ELF-1 (cell line): Measurements from ENCODE around the gene TMEM232.
A peak's percentile ranks its signal among the peaks of the same experiment; 100 is the strongest.

Experiments
- DNase-seq: peaks from one replicate; pipeline ENCODE4 v3.0.0-alpha.2; 2016; ENCODE audit warnings: low read depth, low spot score

Gene TMEM232

DNA sequence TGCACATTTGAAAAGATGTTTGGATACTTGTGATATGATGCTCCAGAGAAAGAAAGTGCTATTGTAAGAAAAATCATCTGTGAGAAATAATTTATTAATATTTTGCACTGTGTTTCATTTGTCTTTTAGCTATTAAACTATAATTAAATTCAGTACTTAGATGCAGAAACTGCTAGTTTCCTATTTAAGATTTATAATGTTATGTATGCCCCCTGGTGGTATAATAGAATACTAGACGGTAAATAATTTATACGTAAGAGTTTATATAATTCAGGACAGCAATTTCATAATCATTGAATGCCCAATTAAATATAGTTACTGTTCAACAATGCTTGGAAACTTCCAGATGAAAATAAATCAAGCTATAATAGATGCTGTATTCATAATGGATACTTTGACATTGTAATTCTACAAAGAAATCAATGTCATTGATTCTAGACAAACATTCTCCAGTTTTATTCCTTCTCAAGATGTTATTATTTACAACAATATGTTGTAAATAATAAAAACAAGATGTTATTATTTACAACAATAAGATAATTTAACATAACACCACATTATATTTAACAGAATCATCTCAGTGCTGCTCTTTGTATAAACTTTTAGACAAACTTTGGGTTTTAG, 101.0 kb downstream of the TMEM232 start:
- DNase-seq, result no peak

DNA sequence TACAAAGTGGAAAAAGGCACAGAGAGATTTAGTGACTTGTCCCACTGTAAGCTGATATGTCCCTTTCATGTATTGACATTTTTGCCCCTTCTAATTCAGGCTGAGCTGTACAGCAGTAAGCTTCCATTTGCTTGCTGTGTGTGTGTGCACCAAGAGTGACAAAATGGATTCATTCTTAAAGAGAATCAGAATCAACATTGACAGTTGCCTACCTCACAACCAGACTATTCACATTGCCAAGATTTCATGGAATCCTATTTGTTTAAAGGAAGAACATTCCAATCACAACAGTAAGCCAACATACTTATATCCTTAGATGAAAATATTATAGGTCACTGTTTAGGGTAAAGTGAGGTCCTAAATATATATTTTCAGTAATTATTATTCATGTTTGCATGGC, 102.6 kb downstream of the TMEM232 start:
- DNase-seq, result no peak

DNA sequence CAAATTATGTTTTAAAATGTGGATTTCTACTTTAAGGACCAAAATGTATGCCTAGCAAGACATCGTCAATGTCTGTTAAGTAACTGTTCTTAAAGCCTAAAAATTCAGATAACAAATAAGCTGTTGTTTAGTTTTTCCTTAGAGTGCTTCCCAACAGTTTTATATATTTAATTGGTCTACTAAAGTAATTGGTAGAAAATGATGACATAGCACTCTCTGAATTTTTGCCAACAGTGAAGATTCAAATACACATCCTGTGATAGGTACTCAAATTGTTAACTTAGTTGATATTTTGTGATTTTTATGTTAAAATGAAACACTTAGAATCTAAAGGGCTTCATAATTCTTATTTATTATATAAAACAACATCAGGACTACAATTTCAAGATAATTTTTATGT, 107.5 kb downstream of the TMEM232 start:
- no peak for DNase-seq

DNA sequence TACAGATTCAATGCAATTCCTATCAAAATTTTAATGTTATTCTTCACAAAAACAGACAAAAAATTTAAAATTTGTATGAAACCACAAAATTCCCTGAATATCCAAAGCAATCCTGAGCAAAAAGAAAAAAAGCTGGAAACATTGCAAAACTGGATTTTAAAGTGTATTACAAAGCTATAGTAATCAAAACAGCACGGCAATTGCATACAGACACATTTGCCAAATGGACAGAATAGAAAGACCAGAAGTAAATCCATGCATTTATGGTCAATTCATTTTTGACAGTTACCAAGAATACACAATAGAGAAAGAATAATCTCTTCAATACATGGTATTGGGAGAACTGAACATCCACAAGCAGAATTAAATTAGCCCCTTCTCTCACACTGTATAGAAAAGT, 110.5 kb downstream of the TMEM232 start:
- DNase-seq, result no peak

DNA sequence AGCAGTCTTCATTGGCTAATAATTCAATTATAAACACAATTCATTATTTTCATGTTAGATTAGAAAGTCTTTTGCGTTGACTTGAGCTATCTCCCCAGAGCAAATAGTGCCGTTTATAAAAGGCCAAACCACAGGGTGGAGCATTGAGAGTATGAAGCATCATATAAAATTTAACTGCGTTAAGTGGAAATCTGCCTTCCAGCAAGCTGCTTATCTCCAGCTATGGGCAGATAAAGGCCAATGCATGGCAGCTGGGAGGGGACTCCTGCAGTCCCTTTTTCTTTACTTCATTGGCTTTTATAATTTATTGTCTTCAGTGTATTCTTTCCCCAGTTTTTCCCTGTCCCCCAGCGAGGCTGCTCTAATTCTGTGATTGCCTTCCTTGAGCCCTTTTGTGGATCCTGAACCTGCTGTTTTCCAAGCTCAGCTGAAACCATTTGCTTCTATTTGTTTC, 113.7 kb downstream of the TMEM232 start:
- no peak for DNase-seq

DNA sequence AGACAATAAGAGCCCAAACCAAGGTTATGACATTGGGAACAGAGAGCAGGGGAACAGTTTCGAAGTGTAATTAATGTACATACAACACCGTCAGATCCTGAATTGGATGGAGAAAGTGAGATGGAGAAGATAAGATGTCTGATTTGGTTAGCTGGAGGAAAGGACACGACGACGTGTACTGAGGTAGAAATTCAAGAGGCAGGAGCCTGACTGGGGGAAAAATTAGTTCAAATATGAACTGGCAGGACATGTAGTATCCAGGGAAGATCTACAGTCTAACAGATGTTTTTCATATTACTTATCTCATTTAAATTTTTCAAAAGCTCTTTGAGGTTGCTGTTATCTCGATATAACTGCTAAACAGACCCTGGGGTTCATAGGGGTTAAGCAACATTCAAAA, 114.7 kb downstream of the TMEM232 start:
- no peak for DNase-seq

DNA sequence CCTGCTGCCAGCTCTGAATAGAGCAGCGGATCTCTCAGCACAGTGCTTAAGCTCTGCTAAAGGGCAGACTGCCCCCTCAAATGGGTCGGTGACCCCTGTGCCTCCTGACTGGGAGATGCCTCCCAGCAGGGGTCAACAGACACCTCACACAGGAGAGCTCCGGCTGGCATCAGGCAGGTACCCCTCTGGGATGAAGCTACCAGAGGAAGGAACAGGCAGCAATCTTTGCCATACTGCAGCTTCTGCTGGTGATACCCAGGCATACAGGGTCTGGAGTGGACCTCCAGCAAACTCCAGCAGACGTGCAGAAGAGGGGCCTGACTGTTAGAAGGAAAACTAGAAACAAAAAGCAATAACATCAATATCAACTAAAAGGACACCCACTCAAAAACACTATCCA, 131.6 kb downstream of the TMEM232 start:
- DNase-seq, result no peak

DNA sequence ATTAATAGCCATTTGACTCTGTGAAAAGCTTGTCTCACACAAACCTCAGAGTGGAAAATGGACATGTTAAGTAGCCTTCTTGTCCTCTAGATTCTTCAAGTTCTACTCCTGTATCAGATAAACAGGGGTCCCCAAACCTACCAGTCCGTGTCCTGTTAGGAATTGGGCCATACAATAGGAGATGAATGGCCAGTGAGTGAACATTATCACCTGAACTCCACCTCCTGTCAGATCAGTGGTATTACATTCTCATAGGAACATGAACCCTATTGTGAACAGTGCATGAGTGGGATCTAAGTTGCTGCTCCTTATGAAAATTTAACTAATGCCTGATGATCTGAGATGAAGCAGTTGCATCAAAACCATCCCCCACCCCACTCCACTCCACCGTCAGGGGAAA, 136.3 kb downstream of the TMEM232 start:
- DNase-seq, result no peak

DNA sequence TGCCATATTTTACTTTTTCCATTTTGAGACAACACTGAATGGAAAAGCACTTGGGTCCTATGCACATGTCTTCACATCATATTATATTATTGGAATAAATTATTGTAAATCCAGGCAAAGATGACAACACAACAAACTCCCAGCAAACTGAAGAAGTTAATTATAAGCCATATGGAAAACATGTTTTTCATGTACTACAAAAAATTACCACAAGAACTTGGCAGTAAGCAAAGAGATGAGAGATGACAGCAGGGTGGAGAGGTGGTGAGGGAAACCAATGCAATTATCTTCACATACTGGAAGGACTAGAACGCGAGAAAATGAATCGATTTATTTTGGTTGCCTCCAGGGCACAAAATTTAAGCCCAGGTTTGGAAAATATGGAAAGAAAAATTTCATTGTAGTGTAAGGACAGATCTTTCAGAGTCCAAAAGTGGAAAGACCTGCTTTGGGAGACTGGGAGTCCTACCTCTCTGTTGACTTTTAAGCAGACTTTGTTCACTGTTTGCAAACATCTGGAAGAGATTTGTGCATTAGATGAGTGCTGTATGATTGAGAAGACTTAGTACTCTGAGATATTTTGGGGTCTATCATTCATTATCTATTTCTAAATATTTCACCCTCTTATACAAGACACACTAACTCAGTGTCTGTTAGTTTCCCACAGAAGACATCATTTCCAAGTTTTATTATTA, 138.0 kb downstream of the TMEM232 start:
- DNase-seq, result no peak

DNA sequence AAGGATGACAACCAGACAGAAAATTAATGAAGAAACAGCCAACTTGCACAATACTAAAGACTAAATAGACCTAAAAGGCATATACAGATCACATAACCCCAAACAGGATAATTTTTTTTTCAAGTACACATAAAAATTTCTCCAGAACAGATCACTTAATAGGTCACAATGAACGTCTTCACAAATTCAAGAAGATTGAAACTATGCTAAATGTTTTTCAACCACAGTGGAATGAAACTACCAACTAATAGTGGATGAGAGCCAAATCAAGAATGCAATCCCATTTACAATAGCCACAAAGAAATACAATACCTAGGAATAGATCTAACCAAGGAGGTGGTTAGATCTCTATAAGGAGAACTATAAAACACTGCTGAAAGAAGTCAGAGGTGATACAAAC, 145.8 kb downstream of the TMEM232 start:
- DNase-seq, result no peak

DNA sequence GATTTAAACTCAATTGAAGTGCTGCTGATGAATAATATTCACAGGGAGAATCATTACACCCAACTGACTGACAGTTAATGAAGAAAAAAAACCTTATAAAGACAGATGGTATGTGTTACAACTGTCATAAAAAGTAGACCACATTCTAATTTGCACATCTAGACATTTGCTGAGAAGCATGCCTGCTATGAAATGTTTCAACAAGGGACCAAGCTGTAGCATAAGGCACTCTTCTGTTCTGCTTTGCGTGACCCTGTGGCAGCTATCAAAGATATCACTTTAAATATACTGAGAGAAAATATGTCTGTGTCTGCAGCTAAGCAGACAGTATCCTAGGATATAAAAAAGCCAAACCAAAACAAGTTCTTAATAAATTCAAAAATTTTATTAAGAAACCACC, 153.7 kb downstream of the TMEM232 start:
- DNase-seq, result no peak

DNA sequence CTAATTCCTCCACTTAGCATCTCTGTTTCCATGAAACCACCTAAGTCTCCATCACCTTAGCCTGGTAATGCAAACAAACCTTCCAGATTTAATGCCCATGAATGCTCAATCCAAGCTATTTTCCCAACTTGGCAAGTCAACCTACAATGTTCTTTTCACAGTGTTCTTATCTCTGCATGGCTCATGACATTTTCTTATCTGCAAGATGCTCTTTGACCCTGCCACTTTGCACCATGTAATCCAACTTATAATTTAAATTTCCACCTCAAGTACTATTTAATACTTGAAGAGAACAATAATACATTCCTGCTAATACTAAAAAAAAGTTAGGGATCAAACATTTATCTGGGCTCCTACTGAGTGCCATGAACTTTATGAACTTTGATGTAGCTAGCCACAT, 164.3 kb downstream of the TMEM232 start:
- DNase-seq, result no peak

DNA sequence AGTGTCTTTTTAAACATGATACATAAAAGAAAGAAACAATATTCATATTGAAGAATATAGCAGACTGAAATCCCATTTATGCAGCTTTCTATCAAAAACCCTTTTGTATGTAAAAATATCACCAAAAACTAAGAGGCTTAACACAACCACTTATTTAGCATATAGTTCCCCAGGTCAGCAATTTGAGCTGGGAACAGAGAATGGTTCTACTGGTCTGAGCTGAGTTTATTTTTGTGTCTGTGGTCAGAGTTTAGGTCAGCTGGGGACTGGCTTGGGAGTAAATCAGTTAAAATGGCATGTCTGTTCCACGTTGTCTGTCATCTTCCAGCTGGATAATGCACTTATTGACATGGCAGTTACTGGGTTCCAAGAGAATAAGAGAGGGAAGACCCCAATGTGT, 165.0 kb downstream of the TMEM232 start:
- no peak for DNase-seq

DNA sequence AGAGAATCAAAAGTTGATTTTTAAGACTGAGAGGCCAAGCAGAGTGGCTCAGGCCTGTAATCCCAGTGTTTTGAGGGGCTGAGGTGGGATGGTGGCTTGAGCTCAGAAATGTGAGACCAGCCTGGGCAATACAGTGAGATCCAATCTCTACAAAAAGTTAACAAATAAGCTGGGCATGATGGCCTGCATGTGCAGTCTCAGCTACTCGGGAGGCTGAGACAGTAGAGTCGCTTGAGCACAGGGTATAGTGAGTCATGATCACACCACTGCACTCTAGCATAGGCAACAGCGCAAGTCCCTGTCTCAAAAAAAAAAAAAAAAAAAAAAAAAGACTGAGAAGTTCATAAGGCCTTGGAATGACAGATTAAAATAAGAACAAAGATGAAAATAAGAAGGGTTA, 177.2 kb downstream of the TMEM232 start:
- peak; percentile 10 for DNase-seq

DNA sequence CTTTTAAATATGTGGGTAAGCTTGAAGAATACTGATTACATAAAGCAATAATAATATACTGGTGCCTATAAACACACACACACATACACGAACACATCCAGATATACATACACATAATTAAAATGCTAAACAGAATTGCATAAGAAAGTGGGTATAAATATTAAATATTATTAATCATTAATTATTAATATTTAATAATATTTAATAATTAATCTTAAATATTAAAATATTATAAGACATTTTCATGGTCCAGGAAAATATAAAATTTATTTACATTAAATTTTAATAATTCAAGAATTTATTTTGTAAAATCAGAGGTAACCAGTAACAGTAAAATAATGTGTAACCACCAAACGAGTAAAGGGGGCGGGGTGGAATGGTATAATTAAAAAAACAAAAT, 178.3 kb downstream of the TMEM232 start:
- no peak for DNase-seq

DNA sequence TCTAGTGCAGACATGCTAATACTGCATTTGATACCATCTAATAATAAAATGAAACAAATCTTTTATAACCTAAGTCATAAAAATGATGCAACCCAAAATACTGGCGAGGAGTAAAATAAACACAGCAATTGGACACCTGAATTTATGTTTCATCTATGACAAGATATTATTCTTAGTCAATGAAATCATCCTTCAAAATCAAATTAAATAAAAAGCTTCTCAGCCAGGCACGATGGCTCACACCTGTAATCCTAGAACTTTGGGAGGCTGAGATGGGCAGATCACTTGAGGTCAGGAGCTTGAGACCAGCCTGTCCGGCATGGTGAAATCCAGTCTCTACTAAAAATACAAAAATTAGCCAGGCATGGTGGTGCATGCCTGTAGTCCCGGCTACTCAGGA, 179.0 kb downstream of the TMEM232 start:
- DNase-seq, result no peak

DNA sequence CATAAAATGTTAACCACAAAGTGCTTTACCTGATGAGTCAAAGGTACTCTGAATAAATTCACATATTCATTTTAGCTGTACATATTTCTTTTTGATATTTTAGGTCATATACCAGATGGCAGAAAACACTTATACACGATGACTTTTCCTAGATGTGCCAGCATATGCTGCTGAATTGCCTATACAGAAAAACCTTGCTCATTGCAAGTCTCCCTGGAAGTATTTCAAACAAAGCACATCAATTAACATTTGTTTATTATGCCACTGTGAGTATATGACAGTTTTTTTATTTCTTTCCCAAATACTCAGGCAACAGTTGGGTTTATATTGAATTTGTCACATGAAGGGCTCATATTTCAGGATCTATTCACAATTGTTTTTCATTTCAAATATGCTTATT, 180.8 kb downstream of the TMEM232 start:
- no peak for DNase-seq

DNA sequence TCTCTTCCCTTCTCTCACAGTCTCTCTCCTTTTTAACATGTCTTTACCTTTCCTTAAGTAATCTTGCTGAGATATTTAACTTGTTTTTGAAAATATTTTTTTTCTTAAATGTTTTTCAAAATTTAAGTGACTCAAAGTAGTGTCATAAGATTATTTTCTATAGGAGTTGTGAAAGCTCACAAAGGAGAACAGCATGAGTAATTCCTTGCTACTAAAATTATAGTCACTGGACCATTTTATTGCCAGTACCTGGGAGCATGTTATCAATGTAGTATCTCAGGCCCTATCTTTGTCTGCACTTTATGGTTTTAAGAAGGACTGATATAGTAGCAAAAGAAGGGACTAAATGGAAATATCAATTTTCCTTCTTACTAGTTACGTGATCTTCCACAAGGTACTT, 181.9 kb downstream of the TMEM232 start:
- no peak for DNase-seq

DNA sequence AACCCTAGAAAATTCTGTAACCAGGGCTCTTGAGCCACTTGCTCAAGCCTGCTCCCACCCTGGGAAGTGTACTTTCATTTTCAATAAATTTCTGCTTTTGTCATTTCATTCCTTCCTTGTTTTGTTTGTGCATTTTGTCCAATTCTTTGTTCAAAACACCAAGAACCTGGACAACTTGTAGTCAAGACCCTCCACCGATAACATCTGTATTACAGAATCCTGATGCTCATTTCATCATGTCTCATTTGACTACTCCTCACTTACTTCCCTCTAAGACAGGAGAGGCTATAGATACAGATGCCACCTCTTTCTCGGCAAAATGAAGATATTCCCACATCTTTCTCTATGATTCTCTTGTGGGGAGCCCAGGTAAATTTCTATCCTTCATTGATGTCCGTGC, 183.5 kb downstream of the TMEM232 start:
- DNase-seq, result no peak

DNA sequence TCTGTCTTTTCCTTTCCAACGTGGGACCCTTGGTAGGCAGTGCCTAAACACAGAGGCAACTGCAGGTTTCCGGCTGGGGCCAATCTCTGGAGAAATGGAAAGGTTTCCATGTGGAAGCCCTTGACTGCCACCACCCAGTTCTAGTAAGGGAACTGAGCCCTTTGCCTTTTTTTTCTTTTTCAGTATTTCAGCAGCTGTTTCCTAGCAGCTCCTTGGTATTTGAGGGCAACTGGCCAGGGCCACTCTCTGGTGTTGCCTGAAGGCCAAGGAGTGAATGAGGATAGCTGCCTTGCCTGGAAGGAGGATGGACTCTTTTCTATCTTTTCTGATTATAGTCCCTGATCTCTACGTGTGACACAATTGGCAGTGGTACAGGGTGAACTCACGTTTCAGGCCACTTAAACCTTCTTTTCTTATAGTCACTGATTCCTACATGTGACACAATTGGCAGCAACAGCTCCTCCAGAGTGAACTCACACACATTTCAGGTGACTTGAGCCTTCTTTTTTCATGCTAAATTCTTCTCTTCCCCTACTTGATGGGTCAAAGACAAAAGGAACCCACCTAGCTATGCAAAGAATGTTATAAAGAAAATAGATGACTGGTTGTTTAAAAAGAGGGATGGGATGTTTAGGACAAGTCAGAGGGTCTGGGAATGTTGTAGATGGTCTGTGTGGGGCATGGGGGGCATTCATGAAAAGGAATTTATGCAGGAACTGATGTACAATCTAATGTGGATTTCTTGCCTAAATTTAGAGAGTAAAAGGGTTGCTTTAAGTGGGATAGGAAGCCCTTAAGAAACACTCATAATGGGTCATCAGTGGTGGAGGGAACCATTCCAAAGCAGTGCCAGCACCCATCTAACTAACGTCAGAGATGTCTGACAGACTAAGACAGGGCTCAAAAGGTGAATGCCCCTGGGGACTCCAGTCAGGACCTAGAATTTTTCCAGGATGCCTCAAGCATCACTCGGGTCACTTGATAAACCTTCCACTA, 190.1 kb downstream of the TMEM232 start:
- DNase-seq, result peak; percentile 69

DNA sequence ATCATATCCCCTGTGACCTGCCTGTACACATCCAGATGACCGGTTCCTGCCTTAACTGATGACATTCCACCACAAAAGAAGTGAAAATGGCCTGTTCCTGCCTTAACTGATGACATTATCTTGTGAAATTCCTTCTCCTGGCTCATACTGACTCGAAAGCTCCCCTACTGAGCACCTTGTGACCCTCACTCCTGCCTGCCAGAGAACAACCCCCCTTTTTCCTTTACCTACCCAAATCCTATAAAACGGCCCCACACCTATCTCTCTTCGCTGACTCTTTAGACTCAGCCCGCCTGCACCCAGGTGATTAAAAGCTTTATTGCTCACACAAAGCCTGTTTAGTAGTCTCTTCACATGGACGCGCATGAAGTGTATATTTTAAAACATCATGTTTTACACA, 191.3 kb downstream of the TMEM232 start:
- DNase-seq, result peak; percentile 22

DNA sequence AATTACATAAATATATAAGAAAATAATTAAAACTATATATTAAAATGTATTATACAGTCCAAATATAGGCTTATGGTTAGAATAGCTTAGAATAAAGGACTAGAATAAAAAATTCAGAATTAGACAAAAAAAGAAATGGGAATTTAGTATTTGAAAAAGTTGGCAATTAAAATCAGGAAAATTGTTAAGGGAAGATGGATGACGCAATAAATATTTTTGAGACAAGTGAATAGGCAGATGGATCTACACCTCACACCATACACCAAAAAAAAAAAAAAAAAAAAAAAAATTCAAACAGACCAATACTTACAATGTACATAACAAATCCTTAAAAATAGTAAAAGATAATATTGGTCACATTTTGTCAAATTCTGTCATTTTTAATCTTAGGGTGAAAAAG, 200.7 kb downstream of the TMEM232 start:
- no peak for DNase-seq
